Fibroblast of skin of right biceps (primary cell): Measurements from ENCODE around the gene DPYSL4.

Experiments
- DNase-seq: peaks from one replicate; pipeline ENCODE4 v3.0.0-alpha.2; 2013

DPYSL4 gene

DNA sequence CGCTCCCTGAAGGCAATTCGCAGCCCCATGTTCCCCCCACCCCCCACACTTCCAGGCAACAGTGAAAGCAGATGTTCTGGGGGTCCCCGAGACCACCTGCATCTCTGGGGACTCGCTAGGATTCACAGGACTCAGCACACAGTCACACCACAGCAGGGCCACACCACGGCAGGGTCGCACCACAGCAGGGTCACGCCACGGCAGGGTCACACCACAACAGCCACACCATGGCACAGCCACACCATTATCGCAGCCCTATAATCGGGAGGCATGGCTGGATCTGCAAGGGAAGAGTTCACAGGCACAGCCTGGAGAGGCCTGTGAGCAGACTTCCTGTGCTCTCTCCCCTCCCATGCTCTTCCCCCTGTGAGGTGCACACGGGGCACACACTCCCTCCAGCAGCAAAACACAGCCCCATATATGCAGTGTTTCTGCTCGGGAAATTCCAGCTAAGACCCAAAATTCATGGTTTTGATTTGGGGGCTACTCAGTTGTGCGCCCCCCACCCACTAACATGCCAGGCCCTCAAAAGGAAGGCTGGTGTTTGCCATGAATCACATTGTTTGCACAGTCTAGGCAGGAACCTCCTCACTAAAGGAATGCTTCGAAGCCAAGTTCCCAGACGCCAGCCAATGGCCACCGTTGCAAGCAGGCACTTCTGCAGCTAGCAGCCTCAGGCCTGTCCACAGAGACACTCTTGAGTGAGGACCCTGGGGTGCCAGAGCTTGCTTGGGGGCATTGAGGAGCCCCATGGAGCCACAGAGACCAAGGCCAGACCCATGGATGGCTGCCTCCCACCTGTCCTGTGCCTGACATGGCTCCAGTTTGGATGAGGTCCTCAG, 7.0 kb upstream of the DPYSL4 start:
- DNase-seq, result no peak

- DNase-seq, result no peak
Measured at GRCh38 chr10:132180736-132181135, 6.0 kb upstream of the DPYSL4 start.

DNA sequence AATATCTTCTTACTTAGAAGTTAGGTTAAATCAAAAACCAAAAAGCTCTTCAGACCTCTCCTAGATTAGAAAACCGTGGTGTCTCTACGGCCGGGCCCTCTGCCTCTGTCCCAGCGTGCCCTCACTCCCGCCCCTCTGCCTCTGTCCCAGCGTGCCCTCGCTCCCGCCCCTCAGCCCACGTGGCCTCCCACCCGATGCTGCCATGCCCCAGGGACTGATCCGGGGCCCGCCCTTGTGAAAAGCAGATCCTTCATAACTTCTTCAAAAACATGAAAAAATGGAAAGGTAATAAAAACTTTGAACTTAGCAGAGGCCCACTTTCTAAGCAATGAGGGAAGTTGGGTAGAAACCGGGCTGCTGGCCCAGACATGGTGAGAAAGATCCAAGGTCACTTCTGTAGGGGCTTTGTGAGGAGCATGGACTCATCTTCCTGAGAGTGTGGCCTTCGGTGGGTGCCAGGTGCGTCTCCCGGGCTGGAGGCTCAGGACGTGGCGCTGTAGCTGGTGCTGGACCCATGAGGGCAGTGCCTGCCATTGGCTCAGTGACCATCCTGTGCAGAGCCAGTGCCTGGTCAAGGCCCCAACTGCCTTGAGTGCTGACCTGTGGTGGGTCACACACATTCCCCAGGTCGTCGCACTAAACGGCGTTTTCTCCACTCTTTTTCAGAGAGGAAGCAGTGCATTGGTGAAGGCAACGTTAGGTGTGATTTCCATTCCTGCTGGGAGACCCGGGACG, 4.9 kb upstream of the DPYSL4 start:
- no peak for DNase-seq

DNA sequence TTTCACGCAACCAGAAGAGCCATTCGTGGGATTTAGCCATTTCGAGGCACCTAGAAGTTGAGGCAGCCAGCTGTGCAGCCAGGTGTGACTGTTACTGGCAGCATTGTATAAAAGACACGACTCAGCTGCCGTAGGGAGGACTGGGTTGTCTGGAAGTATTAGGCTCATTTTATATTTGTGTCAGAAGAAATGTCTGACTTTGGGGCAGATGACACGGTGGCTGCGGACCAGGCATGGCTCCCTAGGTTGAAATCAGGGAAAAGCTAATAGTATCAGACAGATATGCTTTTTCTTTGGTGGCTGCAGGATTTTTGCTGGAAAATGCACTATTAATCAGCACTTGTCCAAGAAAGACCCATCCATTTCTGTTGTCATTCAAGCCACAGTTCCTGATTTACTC, 4.2 kb upstream of the DPYSL4 start:
- no peak for DNase-seq

GRCh38 chr10:132183046-132183445, 3.7 kb upstream of the DPYSL4 start:
- no peak for DNase-seq

GRCh38 chr10:132184816-132185593, 1.7 kb upstream of the DPYSL4 start:
- no peak for DNase-seq

DNA sequence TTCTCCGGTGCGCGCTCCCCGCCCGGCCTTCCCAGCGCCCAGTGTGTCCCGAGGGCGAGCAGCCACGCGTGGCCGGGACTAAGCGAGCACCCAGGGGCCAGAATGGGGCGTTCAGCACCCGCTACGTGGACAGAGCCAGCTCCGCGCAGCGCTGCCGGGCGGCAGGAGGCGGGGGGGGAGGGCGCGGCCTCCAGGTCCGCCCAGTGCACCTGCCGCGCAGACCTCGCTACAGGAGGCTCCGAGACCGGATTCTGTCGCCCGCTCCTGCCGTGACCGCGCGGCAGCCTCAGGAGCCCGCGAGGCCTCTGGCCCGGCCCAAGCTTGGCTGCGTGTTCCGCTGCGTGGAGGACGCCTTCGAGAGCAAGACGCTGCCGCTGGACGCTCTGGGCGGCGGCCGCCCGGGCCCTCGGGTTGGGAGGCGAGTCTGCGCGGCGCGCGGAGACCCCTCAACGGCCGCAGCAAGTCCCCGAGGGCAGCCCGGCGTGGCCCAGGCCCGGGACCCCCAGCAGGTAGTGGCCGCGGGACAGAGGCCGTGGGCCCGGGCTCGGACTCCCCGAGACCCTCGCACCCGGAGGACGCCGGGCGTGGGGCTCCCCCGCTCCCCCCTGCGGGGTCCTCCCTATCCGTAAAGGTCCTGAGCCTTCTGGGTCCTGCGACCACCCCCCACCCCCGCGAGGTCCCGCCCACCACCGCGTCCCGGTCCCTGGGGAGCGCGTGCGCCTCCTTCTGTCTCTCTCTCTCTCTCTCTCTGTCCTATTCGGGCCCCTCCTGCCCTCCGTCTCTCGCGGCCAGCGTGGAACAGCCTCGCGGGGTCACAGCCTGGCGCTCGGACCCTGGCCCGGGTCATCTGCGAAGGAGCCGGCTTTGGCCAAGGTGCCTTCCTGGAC, 904 bp upstream of the DPYSL4 start:
- peak; percentile 17 for DNase-seq

DNA sequence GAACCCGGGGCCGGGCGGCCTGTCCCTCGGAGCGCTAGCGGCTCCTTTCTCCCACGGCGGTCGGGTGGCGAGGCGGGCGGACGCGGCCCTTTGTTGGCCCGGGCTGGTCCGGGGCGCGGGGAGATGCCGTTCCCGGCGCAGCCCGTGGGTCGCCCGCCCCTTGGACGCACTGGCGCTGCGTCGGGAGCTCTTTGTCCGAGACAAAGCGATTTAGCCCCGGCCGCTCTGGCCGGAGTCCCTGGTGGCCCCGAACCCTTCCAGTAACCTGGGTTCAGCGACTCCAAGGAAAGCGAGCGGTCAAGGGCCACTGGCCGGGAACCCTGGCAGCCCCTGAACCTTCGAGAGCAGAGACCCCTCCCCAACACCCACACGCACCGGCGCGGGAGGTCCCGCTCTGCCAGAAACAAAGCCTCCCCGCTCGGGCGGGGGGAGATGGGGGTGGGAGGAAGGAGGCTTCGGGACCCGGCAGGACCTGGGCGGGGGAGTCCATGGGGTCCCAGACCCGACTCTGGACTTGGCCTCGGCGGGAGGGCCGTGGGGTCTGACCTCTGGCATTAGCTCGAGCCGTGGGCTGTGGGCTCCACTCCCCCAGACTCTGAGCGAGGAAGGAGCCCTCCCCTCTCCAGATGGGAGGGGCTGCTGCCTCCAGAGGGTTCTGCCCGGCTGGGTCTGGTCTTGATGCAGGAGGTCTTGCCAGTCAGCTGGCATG, 836 bp downstream of the DPYSL4 start:
- no peak for DNase-seq

DNA sequence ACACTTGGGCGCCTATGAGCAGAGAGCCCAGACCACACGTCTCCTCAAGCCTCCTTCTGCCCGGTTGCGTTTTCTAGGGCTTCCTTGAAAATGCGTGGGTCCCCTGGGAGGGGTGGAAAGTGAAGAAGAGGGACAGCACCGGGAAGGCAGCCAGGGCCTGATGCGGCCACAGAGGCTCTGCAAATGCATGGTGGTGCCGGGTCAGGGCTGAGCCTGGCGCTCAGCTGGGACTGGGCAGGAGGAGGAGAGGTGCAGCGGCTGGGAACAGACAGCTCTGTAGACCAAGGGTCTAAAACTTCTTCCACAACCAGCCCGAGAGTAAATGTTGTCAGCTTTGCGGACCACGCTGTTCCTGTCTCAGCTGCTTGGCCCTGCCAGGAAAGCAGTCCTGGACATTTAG, 1.6 kb downstream of the DPYSL4 start:
- DNase-seq, result no peak

GRCh38 chr10:132189016-132189415, 2.3 kb downstream of the DPYSL4 start:
- no peak for DNase-seq

DNA sequence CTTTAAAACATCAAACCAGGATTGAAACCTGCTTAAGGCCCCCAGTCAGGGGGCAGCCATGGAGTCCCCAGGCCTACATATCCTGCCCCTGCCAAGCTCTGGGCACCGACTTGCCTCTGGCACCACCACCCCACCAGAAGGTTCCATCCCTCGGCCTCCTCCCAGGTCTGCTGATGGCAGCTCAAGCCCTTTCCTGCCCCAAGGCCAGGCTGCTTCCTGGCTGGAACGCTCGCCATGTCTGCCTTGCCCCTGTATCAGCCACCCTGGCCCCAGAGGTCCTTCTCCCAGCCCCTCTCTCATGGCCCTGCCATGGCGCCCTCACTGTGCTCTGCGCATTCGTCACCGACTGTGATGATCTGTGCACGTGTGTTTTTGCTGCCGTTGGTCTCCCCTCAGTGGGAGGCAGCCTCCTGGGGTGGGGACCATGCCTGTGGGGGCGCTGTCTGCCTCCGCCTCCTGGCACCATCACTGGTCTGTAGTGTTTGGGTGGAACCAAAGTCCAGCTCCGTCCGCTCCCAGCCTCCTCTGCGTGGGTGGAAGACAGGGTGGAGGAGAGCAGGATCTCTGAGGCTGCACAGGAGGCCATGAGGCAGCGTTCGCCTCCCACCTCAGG, 3.2 kb downstream of the DPYSL4 start:
- DNase-seq, result no peak

GRCh38 chr10:132192076-132192975, 5.6 kb downstream of the DPYSL4 start:
- no peak for DNase-seq

DNA sequence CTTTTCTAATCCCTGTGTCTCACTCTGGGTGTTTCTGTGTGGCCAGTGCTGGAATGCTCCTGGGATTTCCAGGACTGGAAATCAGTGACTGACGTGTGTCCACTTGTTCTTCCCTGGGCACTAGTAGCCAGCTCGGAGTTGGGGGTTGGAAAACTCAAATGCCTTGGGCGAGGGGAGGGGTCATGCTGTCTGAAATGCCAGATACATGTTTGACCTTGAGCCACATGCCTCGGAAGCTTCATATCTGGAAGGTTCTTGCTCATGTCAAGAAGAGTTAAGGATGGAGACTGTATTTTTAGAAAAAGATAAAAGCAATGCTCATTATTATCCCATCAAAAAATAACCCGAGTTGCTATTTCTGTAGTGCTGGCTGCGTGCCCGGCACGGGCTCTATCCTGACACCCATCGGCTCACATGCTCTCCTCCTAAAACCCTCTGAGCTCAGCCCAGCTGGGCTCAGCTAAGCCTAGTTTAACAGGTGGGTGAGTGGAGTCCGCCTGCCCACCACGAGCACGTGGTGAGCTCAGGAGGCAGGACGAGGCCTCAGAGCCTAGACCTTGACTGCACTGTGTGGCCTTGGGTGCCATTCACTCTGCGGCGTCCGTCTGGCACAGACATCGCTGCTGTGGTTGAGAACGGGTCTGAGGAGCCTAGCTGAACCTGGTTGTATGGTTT, 6.4 kb downstream of the DPYSL4 start:
- no peak for DNase-seq

GRCh38 chr10:132193907-132194552, 7.3 kb downstream of the DPYSL4 start:
- peak; percentile 20 for DNase-seq

- no peak for DNase-seq
Measured at GRCh38 chr10:132194726-132195125, 8.0 kb downstream of the DPYSL4 start.

- DNase-seq, result no peak
Measured at GRCh38 chr10:132195366-132196075, 8.8 kb downstream of the DPYSL4 start.

GRCh38 chr10:132196178-132197113, 9.7 kb downstream of the DPYSL4 start:
- DNase-seq, result no peak
